GM19351 (cell line): ENCODE measurements around the gene DOK3.
"Not testable (repeated sequence)": the region's sequence is repeated elsewhere in the genome, so short reads cannot be mapped to it uniquely, and the experiment has no call there.

Source experiments
- ATAC-seq: cut with Tn5 transposase; IDR thresholded peaks from one replicate; pipeline ENCODE4 v1.9.1; 2021; ENCODE audit warnings: mild to moderate bottlenecking, moderate library complexity; ENCODE audit not compliant: unreplicated experiment

Gene DOK3

GRCh38 chr5:177498013-177498787, 11.4 kb downstream of the DOK3 start:
- no peak for ATAC-seq

GRCh38 chr5:177497292-177498012, 12.2 kb downstream of the DOK3 start, which contains the start of gene PDLIM7:
Gene PDLIM7 (minus strand): TSS chr5:177497604. CDS start chr5:177496512, 1,092 bp downstream.
- peak; percentile 70 for ATAC-seq

DNA sequence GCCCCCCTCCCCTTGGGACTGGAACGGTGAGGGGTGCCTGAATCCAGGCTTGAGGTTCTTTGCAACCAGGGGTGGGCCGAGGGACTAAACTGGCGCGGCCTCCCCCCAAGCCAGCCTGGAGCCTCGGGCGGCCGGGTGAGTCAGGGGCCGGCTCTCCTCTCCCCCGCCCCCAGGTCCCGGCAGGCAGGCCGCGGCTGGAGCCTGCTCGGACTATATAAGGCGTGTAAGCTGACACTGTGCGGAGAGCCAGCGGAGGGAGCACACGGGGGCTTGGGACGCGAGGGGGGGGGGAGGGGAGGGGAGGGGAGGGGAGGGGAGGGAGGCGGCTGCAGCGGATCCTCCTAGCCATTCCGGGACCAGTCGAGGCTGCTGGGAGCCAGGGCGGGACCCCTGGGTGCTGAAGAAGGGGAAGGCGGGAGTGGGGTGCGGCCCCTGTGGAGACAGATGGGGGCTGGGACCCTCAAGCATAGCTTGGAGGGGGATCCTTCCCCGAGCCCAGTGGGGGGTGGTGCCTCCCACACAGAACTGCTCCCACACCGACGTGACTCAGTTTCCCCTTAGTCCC, 12.8 kb downstream of the DOK3 start:
- ATAC-seq = peak; percentile 3

DNA sequence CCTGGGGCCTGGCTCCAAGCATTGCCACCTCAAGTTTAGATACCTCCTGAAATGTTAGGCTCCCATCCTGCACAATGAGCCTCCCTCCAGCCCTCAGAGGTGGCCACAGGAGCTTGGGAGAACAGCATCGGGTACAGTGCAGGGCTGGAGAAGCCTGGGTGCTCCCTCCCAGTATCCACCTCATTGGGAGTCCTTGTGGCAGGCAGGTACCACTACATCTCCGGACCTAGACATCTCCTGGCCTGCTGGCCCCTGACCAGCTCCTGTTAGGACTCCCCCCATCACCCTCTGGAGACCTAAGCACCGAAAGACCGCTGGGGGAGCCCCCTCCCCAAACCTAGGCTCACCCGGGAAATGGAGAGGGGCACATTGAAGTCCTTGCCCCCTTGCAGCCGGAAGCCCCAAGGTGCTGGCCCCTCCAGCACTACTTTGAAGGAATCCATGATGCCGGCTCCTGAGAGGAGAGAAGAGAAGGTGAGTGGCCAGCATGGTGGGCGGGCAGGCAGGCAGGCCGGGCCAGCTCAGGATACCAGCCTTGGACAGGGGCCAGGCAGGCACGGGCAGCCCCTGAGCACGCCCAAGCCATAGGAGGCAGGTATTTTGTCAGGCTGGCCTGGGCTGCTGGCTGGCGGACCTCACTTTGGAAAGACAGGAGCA, 13.4 kb downstream of the DOK3 start:
- no peak for ATAC-seq

DNA sequence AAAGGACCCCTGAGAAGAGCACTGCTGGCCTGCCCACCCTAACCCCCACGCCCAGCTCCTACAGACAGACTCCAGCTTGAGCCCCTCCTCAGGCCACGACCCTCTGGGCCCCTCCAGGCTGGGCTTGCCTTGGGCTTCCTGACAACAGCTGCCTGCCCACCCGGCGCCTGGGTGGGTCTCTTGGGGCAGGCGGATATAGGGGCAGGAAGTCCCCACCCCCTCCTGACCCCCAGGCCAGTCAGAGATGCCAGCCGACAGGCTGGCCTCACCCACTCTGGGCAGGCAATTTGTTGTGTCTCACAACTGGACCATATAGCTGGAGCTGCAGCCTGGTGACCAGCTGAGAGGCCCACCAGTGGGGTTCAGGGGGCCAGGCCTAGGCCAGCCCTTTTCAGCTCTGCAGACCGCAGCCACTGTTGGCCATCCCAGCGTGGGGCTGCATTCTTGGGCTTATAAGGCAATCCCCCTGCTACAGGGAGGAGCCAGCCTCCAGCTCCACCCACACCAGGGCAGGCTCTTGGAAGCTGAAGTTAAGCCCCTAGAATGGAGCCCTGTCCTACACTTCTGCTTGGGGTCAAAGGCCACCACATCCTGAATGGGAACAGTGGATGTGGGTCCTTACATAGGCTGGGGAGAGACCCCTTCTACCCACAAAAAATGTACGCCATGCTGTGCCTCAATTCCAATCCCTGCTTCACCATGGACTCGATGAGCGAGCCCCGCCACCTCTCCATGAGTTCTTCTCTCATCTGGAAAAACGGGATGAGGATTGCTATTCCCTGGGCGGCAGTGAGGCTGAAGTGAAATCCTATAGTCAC, 14.2 kb downstream of the DOK3 start:
- no peak for ATAC-seq

DNA sequence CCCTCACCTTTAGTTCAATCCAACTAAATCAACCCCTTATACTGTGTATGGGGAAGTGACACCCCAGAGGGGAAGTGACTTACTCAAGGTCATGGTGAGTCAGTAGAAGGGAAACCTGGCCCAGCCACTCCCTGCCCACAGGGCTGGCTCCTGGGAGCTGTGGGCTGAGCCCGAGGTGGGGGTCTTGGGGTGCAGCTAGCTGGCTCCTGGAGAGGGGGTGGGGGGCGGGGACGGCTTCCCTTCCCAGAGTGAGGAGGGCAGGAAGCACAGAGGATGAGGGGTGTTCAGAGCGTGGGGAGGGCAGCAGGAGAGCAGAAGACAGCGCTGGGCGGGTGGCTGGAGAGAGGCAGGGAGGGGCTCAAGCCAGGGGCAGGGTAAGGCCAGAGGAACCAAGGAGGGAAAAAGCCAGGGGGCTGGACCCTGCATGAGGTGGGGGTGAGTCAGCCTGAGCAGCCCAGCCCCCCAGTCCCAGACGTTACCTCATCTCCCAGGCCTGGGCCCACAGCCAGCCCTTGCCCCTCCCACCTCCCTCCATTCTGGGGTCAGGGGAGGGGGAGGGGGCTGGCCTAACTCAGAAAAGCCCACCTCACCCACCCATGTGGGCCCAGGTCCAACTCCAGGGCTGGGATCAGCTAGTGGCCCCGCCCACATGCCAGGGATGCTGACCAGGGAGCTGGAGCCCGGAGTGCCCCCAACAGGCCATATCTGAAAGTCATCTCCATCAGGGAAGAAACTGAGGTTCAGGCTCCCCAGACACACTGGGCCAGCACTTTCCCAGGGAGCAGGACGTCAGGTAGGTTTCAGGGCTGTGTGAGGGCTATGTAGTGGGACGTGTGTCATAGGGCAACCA, 15.1 kb downstream of the DOK3 start:
- no peak for ATAC-seq

DNA sequence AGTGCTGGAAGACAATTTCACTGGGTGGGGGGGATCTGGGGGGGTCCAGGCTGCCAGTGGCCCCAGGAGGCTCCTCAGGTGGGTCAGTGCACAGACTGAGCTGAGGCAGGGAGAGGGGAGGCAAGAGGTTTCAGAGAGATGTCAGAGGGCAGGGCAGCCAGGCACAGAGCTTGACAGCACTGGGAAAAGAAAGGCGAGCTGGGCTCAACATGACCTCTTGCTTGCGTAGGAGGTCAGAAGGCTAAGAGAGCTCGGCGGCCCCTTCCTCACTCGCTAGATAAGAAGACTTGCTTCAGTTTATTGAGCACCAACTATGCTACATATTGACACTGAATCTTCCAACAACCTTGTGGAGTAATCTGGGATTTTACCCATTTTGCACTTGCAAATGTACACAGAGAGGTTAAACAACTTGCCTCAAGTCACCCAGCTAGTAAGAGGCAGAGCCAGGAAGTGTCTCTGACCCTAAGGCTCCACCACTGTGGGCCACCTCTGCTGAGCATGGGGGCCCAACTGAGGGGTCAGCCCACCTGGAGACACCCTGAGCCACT, 15.8 kb downstream of the DOK3 start:
- ATAC-seq = no peak

- ATAC-seq = no peak
Observed at GRCh38 chr5:177492841-177493240, 16.8 kb downstream of the DOK3 start.

DNA sequence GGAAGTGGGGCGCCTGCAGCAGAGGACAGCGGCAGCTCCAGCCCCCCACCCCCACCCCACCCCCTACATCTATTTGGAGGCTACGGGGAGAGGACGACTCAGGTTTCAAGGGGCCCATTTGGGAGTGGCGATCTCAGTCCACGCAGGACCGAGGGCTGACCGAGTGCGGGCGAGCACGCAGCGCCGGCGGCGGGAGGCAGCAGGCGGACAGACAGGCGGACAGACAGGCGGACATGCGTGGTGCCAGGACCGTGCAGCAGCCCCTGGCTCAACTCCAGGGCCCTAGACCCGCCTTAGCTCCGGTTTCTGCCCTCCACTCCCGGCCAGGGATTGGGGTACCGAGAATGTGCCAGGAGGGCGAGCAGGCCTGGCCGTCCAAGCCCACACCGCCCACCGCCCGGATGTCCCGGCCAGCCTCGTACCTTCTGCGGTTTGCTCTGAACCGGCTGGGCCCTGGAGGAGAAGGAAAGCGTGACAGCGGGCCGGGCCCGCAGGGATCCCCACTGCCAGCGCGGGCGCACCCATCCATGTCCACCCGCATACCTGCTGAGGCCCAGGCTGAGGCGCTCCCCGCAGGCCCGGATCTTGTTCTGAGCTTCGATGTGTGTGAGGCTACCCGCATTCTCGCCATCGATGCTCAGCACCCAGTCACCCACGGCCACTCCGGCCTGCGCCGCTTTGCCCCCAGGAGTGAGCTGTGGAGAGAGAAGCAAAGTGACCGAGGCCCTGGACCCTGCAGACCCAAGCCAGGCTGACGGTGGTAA, 17.5 kb downstream of the DOK3 start:
- no peak for ATAC-seq

- ATAC-seq = no peak
Observed at GRCh38 chr5:177491429-177491945, 18.1 kb downstream of the DOK3 start.

DNA sequence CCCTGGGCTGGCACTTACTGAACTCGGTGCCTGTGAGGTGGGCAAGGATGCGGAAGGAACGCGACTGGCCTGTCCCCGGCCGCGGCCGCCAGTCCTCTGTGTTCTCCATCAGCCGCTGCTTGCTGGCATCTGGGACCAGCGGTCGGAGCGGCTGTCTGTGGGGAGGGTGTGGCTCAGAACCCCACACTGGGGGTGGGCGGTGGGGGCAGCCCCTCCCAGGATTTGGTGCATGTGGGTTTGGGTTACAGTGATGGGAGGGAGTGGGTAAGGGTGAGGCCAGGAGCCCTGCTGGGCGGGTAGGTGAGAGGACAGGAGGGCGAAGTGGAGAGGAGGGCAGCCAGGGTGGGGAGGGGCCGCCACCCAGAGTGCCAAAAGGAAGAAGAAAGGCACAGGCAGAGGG, 18.6 kb downstream of the DOK3 start:
- no peak for ATAC-seq

- no peak for ATAC-seq
Observed at GRCh38 chr5:177490311-177490991, 19.2 kb downstream of the DOK3 start.

DNA sequence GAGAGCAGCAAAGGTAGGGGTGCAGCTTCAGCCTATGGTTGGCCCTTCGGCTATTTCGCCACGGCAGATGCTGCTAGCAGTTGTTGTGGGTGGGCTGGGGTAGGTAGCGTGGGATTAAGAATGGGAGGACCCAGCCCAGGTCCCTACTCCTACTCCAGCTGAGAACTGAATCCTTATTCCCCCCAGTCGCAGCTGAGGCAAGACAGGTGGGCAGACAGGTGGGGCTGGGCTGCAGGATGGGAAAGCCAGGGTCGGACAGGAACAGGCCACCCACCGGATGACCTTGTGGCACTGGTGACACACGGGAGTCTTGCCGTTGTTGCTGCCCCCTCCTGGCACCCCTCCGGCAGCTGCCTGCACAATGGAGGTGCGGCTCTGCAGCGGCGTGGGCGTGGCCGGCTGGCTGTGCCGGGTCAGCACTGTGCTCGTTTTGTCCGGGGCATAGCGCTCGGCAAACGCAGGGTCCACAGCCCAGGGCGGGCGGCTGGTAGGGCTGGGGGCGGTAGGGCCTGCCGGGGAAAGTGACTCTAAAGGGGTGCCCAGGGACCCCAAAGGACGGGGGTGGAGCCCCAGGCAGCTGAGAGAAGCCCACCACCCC, 20.4 kb downstream of the DOK3 start:
- no peak for ATAC-seq

DNA sequence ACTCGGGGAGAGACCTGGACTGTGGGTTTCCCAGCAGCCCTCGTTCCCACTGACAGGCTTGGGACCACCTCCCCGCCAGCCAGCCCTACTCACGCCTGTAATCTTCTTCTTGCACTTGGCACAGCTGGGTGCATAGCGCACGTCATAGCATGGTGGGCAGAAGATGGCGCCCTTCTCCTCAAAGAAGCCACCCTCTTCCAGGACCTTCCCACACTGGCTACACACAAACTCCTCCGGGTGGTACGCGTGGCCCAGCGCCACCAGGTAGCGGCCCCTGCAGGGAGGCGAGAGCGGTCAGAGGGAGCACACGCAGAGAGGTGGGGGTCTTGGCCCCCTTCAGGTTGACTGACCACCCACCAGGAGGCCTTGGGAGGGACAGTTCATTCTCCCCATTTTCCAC, 21.7 kb downstream of the DOK3 start:
- ATAC-seq = no peak

GRCh38 chr5:177487144-177487543, 22.5 kb downstream of the DOK3 start:
- ATAC-seq = no peak

DNA sequence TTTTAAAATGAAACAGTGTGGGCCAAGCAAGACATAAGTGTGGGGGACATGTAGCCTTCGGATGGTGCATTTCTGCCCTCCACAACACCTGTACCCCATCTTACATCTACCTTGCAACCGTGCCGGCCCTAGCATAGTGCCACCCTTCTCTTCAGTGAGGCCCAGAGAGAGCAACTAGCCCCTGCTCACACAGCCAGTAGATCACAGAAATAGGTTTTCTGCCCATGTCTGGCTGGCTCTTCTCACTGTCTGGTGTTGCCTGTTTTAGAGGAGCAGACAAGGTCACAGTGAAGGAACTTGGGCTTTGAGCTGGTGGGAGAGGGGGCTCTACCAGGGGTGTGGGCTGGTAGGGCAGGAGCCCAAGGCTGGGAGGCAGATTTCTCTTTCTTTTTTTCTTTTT, 23.4 kb downstream of the DOK3 start:
- no peak for ATAC-seq

GRCh38 chr5:177485753-177486152, 23.9 kb downstream of the DOK3 start:
- not testable (repeated sequence) for ATAC-seq
